RWPE2 (cell line): Measurements from ENCODE around the gene IFT80.

Experiments used
- ATAC-seq: fragments of 200-7000 bp; cut with Tn5 transposase; 3 replicates; pipeline ENCODE4 v1.9.1; 2021; ENCODE audit warnings: low read depth
- DNase-seq: peaks from one replicate; pipeline ENCODE4 v3.0.0-alpha.2; 2020; ENCODE audit warnings: low spot score
- H3K27ac ChIP-seq: fragments of 450-650 bp; 2 replicates; pipeline ENCODE4 v1.5.1; 2017; ENCODE audit warnings: mild to moderate bottlenecking; ENCODE audit not compliant: poor library complexity, severe bottlenecking
- H3K27me3 ChIP-seq: fragments of 250-450 bp; sonication (Bioruptor Pico); 2 replicates; pipeline ENCODE4 v1.5.1; 2021; ENCODE audit warnings: mild to moderate bottlenecking, moderate library complexity; ENCODE audit not compliant: insufficient read depth, poor library complexity, severe bottlenecking
- H3K36me3 ChIP-seq: fragments of 250-450 bp; sonication (Bioruptor Pico); 2 replicates; pipeline ENCODE4 v1.5.1; 2020; ENCODE audit warnings: low read depth, mild to moderate bottlenecking, moderate library complexity
- H3K4me1 ChIP-seq: fragments of 250-450 bp; sonication (Bioruptor Pico); 2 replicates; pipeline ENCODE4 v1.5.1; 2021; ENCODE audit warnings: mild to moderate bottlenecking, moderate library complexity; ENCODE audit not compliant: insufficient read depth, poor library complexity, severe bottlenecking
- H3K4me3 ChIP-seq: fragments of 250-450 bp; sonication (Bioruptor Pico); 2 replicates; pipeline ENCODE4 v1.5.1; 2021; ENCODE audit warnings: mild to moderate bottlenecking, moderate library complexity; ENCODE audit not compliant: severe bottlenecking
- H3K9me3 ChIP-seq: fragments of 250-450 bp; sonication (Bioruptor Pico); 2 replicates; pipeline ENCODE4 v1.5.1; 2021; ENCODE audit warnings: mild to moderate bottlenecking, moderate library complexity; ENCODE audit not compliant: severe bottlenecking
- CTCF ChIP-seq: fragments of 450-650 bp; IDR thresholded peaks from one replicate; pipeline ENCODE4 v1.5.1; 2017; ENCODE audit warnings: mild to moderate bottlenecking, moderate library complexity; ENCODE audit not compliant: poor library complexity, severe bottlenecking

The IFT80 gene

GRCh38 chr3:160210799-160211221 is 188.2 kb downstream of the IFT80 start:
- no peak for DNase-seq
- peak; percentile 36 for TF ChIP-seq CTCF
- Histone ChIP-seq H3K4me3 (no peak overlapping the region), H3K4me1 (no peaks in the 10 kb centered on the region), H3K9me3 (no peaks in the 10 kb centered on the region), H3K27me3 (peaks cover 7% of the 10 kb centered on the region), H3K36me3 (no peaks in the 10 kb centered on the region), H3K27ac (no peak overlapping the region)
- ATAC-seq, result peak; percentile 76

GRCh38 chr3:160210341-160210740 is 188.7 kb downstream of the IFT80 start:
- H3K36me3 ChIP-seq, result no peaks in the 10 kb centered on the region
- no peaks in the 10 kb centered on the region for H3K9me3 ChIP-seq
- no peak overlapping the region for H3K4me3 ChIP-seq
- DNase-seq (no peak), ATAC-seq (no peak)
- peaks cover 6% of the 10 kb centered on the region for H3K27me3 ChIP-seq
- H3K4me1 ChIP-seq, result no peaks in the 10 kb centered on the region
- H3K27ac ChIP-seq, result no peak overlapping the region
- no peak for TF ChIP-seq CTCF
